HCEC 1CT (cell line): Measurements from ENCODE around the gene KCNH1.

Experiments used
- DNase-seq: peaks from one replicate; pipeline ENCODE4 v3.0.0-alpha.2; 2017

KCNH1 gene

DNA sequence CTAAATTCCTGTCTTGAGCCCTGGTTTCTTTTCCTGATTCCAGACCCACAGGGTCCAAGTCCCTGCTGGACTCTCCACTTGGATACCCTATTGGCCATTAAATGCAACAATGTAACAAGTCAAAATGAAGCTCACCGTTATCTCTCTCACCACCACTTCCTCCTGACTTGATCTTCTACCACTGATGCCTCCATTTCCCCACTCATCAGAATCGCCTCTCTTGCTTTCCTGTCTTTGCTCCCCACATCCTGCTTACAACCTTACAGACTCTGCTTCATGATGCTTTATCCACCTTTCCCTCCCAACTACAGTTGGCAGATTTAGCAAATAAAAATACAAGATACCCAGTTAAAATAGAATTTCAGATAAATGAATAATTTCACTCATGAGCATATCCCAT is 343.8 kb downstream of the KCNH1 start:
- DNase-seq: no peak

DNA sequence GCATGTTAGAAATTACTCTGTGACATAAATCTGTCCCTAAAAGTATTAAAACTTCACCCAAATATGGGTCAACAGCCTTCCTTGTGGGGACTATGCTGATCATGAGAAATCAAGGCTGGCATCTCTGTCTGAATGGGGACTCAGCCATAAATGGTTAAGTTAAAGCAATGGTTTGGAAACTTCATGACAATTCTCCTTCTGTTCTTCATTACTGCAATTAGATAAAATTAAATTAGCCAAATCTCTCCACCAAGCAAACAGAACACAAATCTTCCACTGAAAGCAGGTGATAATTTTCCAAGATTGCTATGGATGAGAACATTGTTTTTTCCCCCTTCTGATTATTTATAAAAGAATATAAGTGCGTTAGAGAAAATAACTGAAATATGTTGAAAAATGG is 346.1 kb downstream of the KCNH1 start:
- no peak for DNase-seq

DNA sequence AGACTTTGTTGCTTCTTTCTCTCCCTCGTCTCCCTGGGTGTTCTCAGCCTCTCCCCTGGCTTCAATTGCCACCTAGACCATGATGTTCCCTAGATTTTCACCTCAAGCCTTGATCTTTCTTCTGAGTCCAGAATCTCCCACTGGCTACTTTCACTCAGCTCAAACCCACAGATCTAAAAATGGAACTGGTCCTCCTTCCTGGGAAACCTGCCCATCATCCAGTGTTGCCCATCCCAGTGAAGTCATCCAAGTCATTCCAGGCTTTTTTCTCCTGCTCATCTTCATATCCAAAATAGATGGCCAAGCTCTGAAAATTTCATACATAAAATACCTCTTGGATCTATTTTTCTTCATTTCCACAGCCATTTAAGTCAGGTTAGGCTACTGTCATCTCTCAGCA is 347.4 kb downstream of the KCNH1 start:
- DNase-seq: no peak

DNA sequence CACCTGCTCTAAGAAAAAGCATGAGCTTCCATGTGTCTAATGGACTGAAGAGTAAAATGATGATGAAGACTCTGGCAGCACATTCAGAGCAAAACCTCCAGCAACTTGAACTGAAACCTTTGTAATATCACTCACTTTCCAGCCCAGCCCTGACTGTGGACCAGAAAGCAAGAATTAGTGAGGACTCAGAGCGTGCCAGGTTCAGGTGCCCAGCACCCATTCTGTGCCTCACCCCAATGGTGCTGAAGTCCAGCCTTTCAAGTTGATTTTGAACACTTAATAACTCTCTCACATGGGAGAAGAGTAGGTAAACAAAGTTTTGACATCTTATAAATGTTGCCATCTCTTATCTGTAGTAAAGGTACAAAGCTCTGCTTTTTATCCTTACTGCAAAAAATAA is 350.0 kb downstream of the KCNH1 start:
- no peak for DNase-seq

DNA sequence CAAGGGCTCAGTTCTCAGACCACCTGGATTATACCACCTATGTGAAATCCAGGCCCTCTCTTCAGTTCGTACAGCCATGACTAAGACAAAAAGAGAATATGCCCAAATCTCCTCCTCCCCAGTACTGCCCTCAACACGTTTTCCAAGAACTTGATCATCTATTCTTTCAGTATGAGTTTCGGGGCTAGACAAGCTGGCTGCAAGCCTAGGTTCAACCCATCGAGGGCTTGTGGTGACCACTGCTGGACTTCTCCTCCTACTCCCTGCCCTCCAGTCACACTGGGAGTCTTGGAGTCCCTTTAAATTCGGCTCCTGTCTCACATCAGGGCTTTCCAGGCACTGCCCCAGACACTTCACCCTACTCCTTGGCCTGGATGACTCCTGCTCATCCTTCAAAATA is 352.3 kb downstream of the KCNH1 start:
- no peak for DNase-seq

DNA sequence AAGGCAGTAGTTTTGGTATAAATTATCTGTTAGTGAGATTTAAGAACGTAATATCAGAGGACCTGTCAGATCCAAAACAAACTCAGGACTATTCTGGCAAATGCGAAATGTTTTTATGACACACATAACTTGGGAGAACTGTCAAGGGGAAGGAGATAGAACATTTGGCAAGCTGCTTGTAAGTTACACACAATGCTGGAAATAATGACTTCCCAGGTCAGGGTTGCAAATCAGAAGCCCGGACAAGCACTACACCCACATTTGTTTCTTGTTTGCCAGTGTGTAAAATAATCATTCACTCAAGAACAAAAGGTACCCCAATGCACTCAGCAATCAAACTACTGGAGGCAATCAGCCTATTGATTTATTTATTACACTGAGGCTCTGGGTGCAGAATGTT is 354.7 kb downstream of the KCNH1 start:
- DNase-seq: no peak

DNA sequence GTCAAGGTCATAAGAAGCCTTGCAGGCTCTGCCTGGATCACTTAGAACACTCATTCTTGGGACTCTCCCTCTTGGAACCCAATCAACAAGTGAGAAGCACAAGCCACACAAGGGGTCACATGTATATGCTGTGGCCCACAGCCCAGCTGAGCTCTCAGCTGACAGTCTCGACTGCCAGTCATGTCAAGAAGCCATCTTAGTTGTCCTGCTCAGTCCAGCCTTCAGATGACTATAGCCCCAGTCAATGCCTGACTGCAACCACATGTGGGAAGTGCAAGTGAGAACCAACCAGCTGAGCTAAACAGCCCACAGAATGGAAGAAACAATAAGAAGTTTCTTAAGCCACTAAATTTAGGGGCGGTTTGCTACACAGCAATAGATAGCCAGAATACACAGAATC is 356.0 kb downstream of the KCNH1 start:
- no peak for DNase-seq

DNA sequence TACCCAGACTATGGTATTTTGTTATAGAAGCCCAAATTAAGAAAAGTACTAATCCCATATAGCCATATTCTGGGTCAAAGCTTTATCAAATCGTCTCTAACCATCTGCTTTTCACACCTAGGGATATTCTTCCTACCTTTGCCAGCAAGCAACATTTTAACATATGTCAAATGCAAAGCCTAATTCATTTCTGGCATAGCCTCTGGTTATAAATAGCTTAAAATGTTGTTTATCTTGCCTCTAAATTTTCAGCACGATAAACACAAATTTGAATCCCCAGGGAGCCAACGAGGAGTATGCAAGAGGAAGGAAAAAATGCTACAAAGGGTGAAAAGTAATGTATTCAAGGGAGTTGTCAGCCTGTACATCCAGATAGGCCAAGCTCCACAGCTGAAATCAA is 357.2 kb downstream of the KCNH1 start:
- DNase-seq: no peak

DNA sequence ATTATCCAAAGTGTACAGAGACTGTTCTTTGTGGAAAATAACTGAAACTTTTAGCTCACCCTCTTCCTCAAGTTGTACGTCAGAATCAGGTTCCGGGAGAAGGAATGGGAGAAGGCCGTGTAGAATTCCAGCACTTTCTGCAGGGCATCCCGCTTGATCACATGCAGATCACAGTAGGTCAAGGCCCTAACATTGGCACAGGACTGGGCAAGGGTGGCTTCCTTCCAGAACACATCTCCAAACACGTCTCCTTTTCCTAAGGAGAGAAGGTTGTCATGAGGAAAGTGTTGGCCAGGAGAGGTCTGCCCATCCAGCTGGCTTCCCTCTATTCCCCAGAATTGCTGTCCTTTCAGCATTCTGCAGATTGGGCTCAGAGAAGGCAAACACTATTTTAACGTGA is 358.7 kb downstream of the KCNH1 start:
- DNase-seq: no peak

DNA sequence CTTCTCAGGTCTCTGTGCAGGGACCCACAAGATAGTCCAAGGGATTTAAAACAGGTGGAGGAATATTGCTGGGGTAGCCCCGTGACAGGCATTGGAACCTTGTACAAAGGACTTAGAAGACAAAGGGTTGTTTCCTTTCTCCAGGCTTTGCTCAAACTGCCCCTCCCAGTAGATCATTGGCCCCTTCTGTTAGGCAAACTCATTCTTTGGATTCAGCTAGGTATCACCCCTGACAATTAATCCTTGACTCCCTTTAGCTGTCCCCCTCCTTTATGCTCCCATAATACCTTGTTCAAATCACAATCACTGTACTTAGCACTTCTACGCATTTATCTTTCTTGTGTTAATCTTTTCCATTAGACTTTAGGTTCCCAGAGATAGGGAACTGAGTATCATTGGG is 360.5 kb downstream of the KCNH1 start:
- no peak for DNase-seq

DNA sequence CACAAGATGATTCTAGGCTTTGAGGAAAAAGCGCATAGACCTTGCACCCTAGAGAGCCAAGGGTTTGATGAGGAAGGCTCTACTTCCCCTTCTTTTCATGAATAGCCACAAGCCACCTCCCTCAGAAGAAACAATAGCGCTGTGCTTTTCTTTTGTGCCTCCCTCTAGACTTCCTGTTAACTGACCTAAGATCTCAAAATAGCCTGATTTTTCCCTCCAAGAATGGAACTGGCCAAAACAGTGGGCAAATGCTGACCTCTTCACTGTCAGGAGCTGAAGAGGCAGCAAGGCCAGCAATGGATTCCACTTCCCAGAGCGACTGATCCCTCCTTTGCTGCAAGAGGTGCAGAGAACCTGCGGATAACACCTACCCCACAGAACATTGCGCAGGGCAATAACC is 362.8 kb downstream of the KCNH1 start:
- no peak for DNase-seq

DNA sequence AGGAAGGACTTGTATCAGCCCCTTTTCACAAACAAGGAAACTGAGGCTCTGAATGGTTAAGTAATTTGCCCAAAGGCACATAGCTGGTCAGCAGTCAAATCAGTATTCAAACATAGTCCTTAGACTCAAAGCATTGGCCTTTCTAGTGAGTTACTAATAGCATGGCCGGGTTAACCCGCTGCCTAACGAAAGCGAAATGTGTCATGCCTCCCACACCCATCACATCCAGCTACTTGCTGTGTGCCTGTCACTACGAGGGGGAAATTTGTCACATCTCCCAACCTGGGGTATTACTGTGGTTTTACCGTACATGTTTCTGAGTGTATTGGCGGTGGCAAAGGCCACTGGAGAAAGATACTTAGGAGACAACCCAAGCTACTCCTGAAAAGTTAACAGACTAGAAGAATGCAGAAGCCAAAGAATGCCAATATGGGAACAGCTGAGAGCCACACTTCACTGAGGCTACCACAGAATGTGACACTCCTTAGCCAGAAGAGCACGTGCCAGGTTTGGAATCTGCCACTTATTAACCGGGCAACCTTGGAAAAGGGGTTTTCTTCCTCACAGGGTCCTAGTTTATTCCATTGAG is 363.5 kb downstream of the KCNH1 start:
- DNase-seq: no peak

DNA sequence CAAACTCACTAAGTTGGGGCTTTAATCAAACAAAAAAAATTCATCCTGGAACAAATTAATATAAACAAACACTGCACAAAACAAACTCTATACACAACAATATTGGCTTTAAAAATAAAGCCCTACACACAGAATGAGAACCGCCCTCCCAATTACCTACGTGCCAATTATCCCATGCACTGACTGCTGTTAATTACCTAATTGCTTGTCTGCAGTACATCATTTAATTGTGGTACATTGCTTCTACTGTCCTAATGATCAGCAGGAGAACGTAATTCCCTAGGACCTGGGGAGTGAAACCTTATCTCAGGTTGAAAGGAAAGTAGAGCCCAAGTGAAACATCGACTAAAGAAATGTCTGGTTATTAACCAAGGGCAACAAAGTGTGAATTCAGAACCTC is 364.5 kb downstream of the KCNH1 start:
- no peak for DNase-seq

DNA sequence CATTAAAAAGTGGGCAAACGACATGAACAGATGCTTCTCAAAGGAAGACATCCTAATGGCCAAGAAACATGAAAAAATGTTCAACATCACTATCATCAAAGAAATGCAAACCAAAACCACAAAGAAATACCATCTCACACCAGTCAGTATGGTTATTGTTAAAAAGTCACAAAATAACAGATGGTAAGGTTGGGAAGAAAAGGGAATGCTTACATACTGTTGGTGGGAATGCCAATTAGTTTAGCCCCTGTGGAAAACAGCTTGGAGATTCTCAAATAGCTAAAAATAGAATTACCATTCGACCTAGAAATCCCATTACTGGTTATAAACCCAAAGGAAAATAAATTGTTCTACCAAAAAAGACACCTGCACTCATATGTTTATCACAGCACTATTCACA is 369.4 kb downstream of the KCNH1 start:
- no peak for DNase-seq

DNA sequence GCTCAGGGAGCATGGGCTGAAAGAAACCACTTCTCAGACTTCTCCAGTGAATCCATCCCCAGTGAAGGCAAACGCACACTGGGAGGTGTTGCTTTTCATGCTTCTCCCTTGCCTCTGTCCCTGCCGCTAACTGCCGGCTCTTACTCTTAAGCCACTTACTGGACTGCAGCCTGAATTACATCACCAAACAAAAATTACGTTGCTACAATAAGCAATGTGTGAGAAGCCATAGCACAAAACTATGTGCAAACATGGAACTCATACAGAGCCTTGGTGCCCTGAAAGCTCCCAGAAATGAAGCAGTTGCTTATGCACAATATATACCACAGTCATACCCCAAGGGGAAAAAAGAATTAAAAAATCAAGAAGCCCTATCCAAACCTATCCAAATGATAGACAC is 375.2 kb downstream of the KCNH1 start:
- DNase-seq: no peak

DNA sequence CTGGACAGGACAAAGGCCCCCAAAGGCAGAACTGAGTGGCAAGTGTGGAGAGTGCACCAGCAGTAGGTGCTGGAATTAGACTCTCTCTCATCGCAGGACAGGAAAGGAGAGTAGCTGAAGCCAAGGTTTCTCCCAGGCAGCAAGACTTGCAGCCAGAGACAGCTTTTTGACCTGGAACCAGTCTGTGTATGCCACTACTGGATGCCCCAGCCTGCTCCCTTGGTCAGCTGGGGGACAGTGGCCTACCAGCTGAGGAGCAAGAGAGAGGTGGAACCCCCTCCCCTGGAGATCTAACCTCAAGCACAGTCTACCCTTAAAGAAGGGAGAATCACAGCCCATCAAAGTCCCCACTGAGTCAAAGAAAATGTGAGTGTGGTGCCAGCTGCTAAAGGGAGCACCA is 375.7 kb downstream of the KCNH1 start:
- no peak for DNase-seq

DNA sequence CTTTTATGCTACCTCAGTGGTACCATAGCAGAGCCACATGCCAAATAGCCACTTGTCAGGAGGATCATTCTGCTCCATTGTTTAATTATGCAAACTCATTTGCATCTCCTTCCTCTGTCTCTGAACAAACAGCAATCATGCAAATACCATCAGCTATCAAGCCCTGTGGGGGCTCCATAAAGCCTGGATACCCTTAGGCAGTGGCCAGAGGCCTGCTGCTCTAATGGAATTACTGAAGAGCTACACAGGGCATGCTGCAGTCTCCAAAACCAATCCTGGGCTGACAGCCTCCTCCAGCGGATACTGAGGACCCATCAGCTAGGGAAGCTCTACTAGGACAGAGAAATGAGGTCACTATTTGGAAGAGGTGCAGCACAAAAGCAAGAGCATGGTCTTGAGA is 376.3 kb downstream of the KCNH1 start:
- no peak for DNase-seq

DNA sequence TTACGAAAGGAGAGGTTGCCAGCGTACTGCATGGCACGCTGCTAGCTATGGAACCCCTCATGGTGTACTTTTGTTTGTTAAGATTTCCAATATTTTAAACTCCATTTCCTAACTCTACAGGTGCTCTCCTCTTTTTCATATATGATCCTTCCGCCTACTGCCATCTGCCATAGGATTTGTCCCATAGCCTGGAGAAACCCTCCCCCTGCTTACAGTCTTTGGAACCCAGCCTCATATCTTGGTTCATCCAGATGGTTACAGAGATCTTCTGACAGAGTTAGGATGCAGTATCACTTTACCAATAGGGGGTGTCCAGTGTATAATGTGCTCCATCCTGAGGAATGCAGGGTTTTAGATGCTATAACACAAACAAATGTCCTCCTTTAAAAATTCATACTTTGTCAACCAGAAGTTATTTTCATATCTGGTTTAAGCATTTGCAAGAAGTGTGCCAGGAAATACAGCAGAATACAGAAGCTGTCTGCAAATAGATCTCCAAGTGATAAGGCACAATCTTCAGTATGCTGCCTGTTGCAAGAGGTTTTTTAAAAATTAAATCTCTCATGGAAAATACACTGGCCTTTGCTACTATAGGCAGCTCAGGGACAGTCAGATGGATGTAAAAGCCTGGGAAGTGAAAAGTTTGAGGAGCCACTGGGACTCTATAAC is 377.8 kb downstream of the KCNH1 start:
- no peak for DNase-seq

DNA sequence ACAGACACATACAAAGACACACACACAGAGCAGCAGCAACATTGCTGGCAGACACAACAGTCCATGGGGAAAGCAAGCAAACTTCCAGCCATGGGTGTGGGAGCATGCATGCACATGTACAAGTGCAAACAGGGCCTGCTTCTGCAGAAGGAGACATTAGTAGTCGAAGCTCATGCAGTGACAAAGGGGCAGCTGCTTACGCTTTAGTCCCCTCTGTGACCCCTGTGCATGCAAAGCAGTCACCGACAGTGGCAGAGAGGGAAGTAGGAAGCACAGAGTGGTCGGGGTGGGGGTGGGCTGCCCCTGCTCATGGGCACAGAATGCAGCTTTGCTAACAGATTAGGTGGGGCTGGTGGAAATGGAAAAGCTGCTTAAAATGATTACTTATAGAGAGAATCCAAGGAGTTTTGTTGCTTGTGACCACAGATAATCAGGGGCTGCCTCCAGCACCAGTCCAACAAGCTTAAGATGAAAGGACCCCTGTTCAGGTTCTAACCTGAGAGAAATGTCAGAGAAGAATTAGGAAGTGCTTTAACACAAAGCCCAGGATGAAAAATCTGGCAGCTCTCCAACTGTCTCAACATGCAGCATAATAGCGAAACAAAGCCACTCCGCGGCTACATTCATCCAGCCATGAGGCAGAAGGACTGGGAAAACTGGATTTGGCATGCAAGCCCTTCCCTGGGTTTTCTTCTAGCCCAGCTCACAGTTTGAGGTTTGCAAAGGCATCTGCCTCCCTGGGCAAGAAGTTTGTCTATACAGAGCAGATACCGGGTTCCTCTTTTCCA is 378.9 kb downstream of the KCNH1 start:
- DNase-seq: no peak

DNA sequence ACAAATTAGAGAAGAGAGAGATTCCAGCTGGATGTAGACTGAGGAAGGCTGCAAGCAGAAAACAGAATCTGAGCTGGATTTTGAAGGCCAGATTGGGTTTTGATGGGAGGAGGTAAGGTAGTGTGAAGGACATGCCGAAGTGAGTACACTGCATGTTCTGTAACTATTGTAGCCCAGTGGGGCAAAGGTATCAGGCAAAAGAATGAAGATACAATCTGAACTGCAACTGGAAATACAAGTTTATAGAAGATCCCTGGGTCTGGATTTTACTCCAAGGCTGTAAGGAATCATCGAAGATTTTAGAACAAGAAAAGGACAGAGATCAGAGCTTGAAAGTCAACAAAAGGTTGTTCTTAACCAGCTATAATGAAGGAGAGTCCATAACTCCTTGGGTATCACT is 382.0 kb downstream of the KCNH1 start:
- DNase-seq: no peak

DNA sequence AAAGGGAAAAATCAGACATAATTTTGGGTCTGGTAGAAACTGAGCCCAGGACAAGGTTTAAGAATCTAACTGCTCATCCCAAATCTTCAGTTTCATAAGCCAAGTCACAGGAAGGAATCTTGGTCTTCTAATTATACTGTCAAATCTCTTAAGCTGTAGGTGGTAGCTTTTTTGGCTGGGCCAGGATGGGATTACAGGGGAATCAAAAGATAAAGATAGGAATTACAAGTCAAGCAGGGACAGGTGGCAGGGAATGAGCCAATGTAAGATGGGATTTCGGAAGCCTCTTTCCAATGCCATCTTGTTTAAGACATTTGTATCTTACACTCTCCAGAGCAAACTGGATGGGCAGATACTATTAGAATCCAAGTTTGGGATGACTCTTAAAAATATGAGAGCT is 383.5 kb downstream of the KCNH1 start:
- no peak for DNase-seq

DNA sequence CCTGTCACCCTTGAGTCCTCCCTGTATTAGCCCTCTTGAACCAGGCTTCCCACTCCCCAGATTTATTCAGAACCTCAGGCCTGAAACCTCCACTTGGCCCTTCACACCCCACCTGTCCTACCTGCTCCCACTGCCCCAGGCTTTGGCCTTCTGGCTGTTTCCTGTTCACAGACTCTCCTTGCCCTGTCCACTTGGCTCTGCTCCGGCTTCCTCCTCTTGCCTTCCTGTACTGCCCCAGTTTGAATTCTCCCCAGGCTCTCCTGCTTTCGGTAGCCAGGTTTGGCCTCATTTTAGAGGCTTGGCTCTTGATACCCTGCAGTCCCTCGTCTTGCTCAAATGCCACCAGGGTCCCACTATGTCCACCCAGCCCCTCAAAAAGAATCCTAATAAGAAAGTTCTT is 385.2 kb downstream of the KCNH1 start:
- DNase-seq: no peak

DNA sequence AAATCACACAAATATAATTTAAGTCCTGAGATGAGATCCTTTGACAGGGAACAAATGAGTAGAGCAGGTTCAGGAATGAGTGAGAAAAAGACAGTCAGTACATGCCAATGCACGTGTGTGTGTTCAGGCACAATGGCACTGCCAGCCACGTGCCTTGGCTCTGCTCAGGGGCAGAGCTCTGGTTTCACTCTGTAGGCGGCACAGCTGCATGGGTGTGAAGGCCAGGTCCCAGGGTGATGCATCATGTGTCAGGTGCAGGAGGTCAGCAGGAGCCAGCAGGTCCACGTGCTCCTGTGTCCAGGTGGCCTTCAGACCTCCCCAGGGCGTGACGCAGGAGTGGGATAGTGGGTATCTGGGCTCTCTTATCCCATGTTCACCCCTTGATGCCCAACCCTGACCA is 386.1 kb downstream of the KCNH1 start:
- no peak for DNase-seq

DNA sequence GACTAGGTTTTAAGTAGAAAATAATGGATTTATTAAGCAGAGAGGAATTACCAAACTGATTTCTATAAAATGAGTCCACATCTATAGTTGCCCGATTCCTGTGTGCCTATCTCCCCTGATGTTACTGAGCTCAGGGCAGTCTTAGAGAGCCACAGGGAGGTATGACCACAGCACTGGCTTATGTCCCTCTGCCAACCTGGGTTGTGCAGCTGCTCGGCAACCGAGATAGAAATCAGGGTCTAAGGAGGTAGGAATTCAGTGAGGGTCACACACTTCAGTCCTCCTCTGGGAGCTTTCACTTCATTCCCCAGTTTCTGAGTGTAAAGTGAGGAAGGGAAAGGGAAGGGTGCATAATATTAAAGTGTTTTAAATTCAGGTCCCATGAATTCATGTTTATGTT is 386.8 kb downstream of the KCNH1 start:
- no peak for DNase-seq
